NB4 (cell line): ENCODE data around the gene DLD.

Experiments used
- POLR2A ChIP-seq: IDR thresholded peaks from 2 replicates; pipeline ENCODE4 v1.6.1; 2011; ENCODE audit warnings: mild to moderate bottlenecking; ENCODE audit not compliant: insufficient read length; ENCODE audit errors: extremely low read depth
- TF ChIP-seq, protein P1 (sequence below): IDR thresholded peaks from one replicate; pipeline ENCODE4 v1.5.1; 2012; ENCODE audit warnings: low read depth, low read length
- TF ChIP-seq, protein P2 (sequence below): IDR thresholded peaks from 2 replicates; pipeline ENCODE4 v1.6.1; 2011; ENCODE audit warnings: low read depth, low read length

DNA sequence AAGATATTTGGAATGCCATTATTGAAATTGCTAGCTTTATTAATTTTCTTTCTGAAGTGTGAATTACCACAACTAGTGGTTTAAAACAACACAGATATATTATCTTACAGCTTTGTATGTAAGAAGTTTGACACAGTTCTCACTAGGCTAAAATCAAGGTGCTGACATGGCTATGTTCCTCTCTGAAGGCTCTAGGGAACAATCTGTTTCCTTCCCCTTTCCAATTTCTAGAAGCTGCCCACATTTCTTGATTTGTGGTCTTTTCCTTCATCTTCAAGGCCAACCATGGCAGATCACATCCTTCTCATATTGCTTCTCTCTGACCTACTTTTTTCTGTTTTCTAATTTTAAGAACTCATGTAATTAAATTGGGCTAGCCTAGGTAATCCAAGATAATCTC lies 44.7 kb upstream of the DLD start:
- TF ChIP-seq, protein P1, sequence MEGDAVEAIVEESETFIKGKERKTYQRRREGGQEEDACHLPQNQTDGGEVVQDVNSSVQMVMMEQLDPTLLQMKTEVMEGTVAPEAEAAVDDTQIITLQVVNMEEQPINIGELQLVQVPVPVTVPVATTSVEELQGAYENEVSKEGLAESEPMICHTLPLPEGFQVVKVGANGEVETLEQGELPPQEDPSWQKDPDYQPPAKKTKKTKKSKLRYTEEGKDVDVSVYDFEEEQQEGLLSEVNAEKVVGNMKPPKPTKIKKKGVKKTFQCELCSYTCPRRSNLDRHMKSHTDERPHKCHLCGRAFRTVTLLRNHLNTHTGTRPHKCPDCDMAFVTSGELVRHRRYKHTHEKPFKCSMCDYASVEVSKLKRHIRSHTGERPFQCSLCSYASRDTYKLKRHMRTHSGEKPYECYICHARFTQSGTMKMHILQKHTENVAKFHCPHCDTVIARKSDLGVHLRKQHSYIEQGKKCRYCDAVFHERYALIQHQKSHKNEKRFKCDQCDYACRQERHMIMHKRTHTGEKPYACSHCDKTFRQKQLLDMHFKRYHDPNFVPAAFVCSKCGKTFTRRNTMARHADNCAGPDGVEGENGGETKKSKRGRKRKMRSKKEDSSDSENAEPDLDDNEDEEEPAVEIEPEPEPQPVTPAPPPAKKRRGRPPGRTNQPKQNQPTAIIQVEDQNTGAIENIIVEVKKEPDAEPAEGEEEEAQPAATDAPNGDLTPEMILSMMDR, result no peak
- TF ChIP-seq, protein P2, sequence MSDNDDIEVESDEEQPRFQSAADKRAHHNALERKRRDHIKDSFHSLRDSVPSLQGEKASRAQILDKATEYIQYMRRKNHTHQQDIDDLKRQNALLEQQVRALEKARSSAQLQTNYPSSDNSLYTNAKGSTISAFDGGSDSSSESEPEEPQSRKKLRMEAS, result no peak
- no peak for TF ChIP-seq POLR2A
